Right ventricle myocardium superior (tissue), 1 donor: ENCODE data around the gene TOMT. TPM values are rescaled to one million over a fixed set of nuclear protein-coding genes. Genes with fewer than 3 reads are reported as not detected.
"Not testable (repeated sequence)": the region's sequence is repeated elsewhere in the genome, so short reads cannot be mapped to it uniquely, and the experiment has no call there.

ENCODE experiments used
- ATAC-seq: fragments of 200-7000 bp; cut with Tn5 transposase; one replicate; pipeline ENCODE4 v1.9.1; 2020; ENCODE audit warnings: mild to moderate bottlenecking; ENCODE audit not compliant: poor library complexity
- DNase-seq: peaks from one replicate; pipeline ENCODE4 v3.0.0-alpha.2; 2020
- intact Hi-C: fragments of 100-400 bp; cut with DNase I; formaldehyde crosslinking; loops from one replicate; pipeline ENCODE4 v1.11.2; 2022
- total RNA-seq: library from RNA; stranded (reverse); fragmentation: NEBNext Ultra II Directional; extraction: Animal tissue kit (Norgen Biotek cat#: 25700); gene quantifications from one replicate; pipeline ENCODE4 v1.2.1, GENCODE V29; 2021
- donor health status: DM: no; HTN: yes; CAD: no; lungs with severe emphysema.

TOMT gene
- total RNA-seq, 1 donor from 2014 or later = not detected

- DNase-seq (no peak), ATAC-seq (no peak)
- intact Hi-C loops = no loop called here
Observed at GRCh38 chr11:72116019-72116755, 10.5 kb downstream of the TOMT start.

GRCh38 chr11:72119198-72119597, 13.5 kb downstream of the TOMT start:
- ATAC-seq (no peak), DNase-seq (no peak)
- intact Hi-C loops = no loop called here

- intact Hi-C loops = no loop called here
- DNase-seq = no peak
- ATAC-seq = no peak
Observed at GRCh38 chr11:72120930-72121329, 15.2 kb downstream of the TOMT start.

- ATAC-seq (no peak), DNase-seq (no peak)
- intact Hi-C loops = no loop called here
Observed at GRCh38 chr11:72122607-72123006, 16.9 kb downstream of the TOMT start.

GRCh38 chr11:72123117-72123653, 17.5 kb downstream of the TOMT start:
- ATAC-seq = no peak
- intact Hi-C loops = no loop called here
- no peak for DNase-seq

- intact Hi-C loops = no loop called here
- DNase-seq (no peak), ATAC-seq (no peak)
Observed at GRCh38 chr11:72124046-72124445, 18.3 kb downstream of the TOMT start.

- ATAC-seq = no peak
- intact Hi-C loops = no loop called here
- DNase-seq = no peak
Observed at GRCh38 chr11:72125956-72126355, 20.2 kb downstream of the TOMT start.

GRCh38 chr11:72127923-72128322, 22.2 kb downstream of the TOMT start:
- DNase-seq (no peak), ATAC-seq (no peak)
- intact Hi-C loops = no loop called here

GRCh38 chr11:72129381-72129780, 23.7 kb downstream of the TOMT start:
- DNase-seq = no peak
- no peak for ATAC-seq
- intact Hi-C loops = no loop called here

- DNase-seq (no peak), ATAC-seq (no peak)
- intact Hi-C loops = no loop called here
Observed at GRCh38 chr11:72132646-72133045, 26.9 kb downstream of the TOMT start.

- ATAC-seq (peak; percentile 27), DNase-seq (peak; percentile 49)
- intact Hi-C loops = not testable (repeated sequence)
Observed at GRCh38 chr11:72135473-72135872, 29.7 kb downstream of the TOMT start, which contains the start of gene FOLR3. FOLR3 (plus strand) TSS chr11:72135725; CDS start chr11:72135953, 228 bp downstream.

GRCh38 chr11:72135891-72136683, 30.4 kb downstream of the TOMT start:
- intact Hi-C loops = no loop called here
- no peak for ATAC-seq
- no peak for DNase-seq

GRCh38 chr11:72136684-72137262, 31.0 kb downstream of the TOMT start:
- DNase-seq (no peak), ATAC-seq (no peak)
- intact Hi-C loops = no loop called here

GRCh38 chr11:72138821-72139390, 33.2 kb downstream of the TOMT start:
- ATAC-seq = no peak
- intact Hi-C loops = no loop called here
- DNase-seq = no peak

- intact Hi-C loops = no loop called here
- DNase-seq (no peak), ATAC-seq (no peak)
Observed at GRCh38 chr11:72139500-72139899, 33.8 kb downstream of the TOMT start.

- intact Hi-C loops = no loop called here
- DNase-seq (no peak), ATAC-seq (no peak)
Observed at GRCh38 chr11:72140661-72141060, 34.9 kb downstream of the TOMT start.

- intact Hi-C loops = no loop called here
- DNase-seq = no peak
- ATAC-seq = no peak
Observed at GRCh38 chr11:72141066-72141465, 35.3 kb downstream of the TOMT start.

- peak; percentile 48 for ATAC-seq
Observed at GRCh38 chr11:72142086-72142485, 36.4 kb downstream of the TOMT start.

GRCh38 chr11:72142543-72142942, 36.8 kb downstream of the TOMT start:
- DNase-seq, intact Hi-C loops, ATAC-seq: not testable (repeated sequence)

More at GRCh38 chr11:72142086-72142485, 36.4 kb downstream of the TOMT start:
- DNase-seq, intact Hi-C loops: not testable (repeated sequence)
